GM12891 (cell line): Measurements from ENCODE around the gene MRPL40.

Experiments
- DNase-seq: peaks from one replicate; pipeline ENCODE4 v3.0.0; 2011; ENCODE audit warnings: low spot score; ENCODE audit not compliant: insufficient read length
- FAIRE-seq: peaks from 2 replicates; lab custom pipeline; 2011; peaks lifted over from hg19 to GRCh38; lab: Jason Lieb, UNC
- PAX5 ChIP-seq: IDR thresholded peaks from 2 replicates; pipeline ENCODE4 v1.6.1; 2011; ENCODE audit warnings: low read length, moderate library complexity, mild to moderate bottlenecking; ENCODE audit not compliant: insufficient read depth, severe bottlenecking
- POLR2A ChIP-seq: IDR thresholded peaks from 2 replicates; pipeline ENCODE4 v1.6.1; 2011; ENCODE audit warnings: low read depth, low read length, control low read depth
- POLR2AphosphoS5 ChIP-seq: IDR thresholded peaks from 2 replicates; pipeline ENCODE4 v1.6.1; 2011; ENCODE audit warnings: low read depth, low read length, control low read depth
- POU2F2 ChIP-seq: IDR thresholded peaks from 2 replicates; pipeline ENCODE4 v1.6.1; 2011; ENCODE audit warnings: low read depth, mild to moderate bottlenecking, control low read depth, low read length, moderate library complexity
- SPI1 ChIP-seq: IDR thresholded peaks from 2 replicates; pipeline ENCODE4 v1.6.1; 2011; ENCODE audit warnings: low read depth, low read length, control low read depth
- TAF1 ChIP-seq: IDR thresholded peaks from 2 replicates; pipeline ENCODE4 v1.6.1; 2011; ENCODE audit warnings: low read depth, low read length, control low read depth

Gene MRPL40

GRCh38 chr22:19460036-19460435 lies 27.7 kb downstream of the MRPL40 start:
- FAIRE-seq (no peak), DNase-seq (no peak)
- TF ChIP-seq POU2F2 (no peak), PAX5 (no peak), TAF1 (no peak), SPI1 (no peak), POLR2A (no peak), POLR2AphosphoS5 (no peak)

DNA sequence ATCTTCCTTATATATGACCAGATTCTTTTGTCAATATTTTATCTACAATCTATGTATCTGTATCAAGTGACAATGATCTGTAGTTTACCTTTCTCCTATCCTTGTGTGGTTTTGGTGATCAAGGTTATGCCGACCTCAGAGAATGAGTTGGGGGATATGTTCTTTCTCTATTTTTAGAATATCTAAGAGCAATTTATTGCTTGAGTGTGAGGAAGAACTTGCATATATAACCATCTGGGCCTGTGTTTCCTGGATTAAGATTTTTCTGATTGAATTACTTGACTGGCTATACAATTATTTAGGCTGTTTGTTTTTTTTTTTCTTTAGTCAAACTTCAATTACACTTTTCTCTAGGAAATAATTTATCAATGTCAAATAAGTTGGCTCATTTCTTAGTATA lies 29.2 kb downstream of the MRPL40 start:
- TF ChIP-seq POU2F2 (no peak), POLR2AphosphoS5 (no peak), PAX5 (no peak), TAF1 (no peak), POLR2A (no peak), SPI1 (no peak)
- DNase-seq (no peak), FAIRE-seq (no peak)

DNA sequence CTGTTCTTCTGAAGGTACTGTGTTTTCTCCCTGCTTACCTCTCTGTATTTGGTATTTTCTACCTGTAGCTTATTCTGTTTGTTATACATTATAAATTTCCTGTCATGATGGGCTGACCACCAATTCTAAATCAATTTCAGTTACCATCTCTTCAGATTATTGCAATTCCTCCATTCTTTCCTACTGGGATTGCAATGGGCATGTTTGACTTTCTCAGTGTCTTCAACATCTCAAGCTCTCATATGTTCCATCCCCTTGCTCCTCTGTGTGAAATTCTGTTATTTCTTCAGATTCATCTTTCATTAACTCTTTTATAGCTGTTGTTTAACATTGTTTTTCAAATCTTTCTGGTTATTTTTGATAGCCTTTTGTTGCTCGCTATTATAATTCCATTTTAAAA lies 30.7 kb downstream of the MRPL40 start:
- TF ChIP-seq TAF1 (no peak), SPI1 (no peak), PAX5 (no peak)
- FAIRE-seq (no peak), DNase-seq (no peak)

GRCh38 chr22:19463491-19464469 lies 31.4 kb downstream of the MRPL40 start:
- no peak for TF ChIP-seq POU2F2
- no peak for TF ChIP-seq POLR2A
- no peak for TF ChIP-seq TAF1
- no peak for TF ChIP-seq POLR2AphosphoS5
- TF ChIP-seq PAX5: no peak
- no peak for TF ChIP-seq SPI1
- FAIRE-seq (no peak), DNase-seq (no peak)

- FAIRE-seq: no peak
- TF ChIP-seq POU2F2 (no peak), POLR2A (no peak), PAX5 (no peak), SPI1 (no peak), POLR2AphosphoS5 (no peak), TAF1 (no peak)
- DNase-seq: no peak
Observed at GRCh38 chr22:19464546-19464945, 32.2 kb downstream of the MRPL40 start.

DNA sequence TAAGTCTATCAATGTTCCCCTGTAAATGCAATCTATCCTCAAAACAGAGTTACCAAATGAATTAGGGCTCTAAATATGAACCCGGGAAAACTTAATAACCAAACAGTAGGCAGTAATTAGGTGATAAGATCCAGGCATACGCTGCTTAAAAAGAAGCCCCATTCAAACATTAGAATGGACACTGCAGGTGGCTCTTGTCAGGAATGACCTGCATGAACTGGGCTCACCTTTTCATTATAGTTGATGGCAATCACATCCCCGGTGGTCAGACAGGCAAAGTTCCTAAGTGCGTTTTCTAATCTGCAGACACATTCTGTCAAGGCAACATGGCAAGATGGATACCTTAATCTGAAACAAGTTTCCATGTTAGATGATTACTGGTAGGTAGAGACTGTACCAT lies 32.6 kb downstream of the MRPL40 start:
- no peak for DNase-seq
- FAIRE-seq: no peak
- TF ChIP-seq TAF1: no peak
- TF ChIP-seq POLR2AphosphoS5: no peak
- TF ChIP-seq PAX5: no peak
- no peak for TF ChIP-seq POU2F2
- TF ChIP-seq SPI1: no peak
- TF ChIP-seq POLR2A: no peak

GRCh38 chr22:19466126-19466716 lies 33.9 kb downstream of the MRPL40 start:
- FAIRE-seq (no peak), DNase-seq (no peak)

DNA sequence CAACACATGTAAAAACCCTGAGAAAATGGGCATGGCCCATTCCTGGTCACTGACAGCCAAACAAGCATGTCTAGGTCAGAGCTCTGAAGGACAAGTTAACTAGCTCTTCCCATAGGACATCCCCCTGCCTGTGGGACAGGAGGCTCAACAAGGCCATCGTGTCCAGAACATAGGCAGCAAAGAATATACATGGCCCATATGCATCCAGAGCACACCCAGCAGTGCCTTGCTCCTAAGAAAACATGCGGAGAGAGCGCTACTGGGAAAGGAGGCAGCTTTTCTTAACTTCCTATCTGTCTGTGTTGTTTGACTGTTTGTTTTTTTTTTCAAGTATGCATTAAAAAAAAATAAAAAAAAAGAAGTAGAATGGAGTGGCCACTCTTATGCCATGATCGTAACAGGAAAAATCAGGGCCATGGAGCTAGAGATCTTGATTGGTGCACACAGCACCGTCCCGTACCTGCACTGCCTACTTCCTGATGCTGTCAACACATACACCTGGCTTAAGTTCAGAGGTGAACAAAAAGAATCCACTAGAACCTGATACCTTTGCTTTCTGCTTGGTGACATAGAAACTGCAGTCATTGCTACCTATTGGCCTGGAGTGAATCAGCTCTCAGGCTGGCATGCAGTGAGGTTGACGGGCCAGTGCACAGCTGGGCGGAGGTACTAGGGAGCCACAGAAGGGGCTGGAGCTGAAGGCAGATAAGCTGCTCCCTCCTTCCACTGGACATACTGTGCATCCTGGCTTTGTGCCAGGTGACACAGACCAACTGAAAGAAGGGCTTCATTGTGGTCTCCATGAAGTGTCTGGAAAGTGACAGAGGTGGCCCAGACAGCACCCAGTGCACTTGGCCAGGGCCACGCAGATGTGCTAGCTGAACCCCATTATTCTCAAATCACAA lies 34.8 kb downstream of the MRPL40 start:
- DNase-seq: no peak
- no peak for TF ChIP-seq SPI1
- TF ChIP-seq PAX5: no peak
- TF ChIP-seq POLR2AphosphoS5: no peak
- TF ChIP-seq POU2F2: no peak
- no peak for TF ChIP-seq POLR2A
- TF ChIP-seq TAF1: no peak
- FAIRE-seq: no peak

More at GRCh38 chr22:19466126-19466716, 33.9 kb downstream of the MRPL40 start:
- TF ChIP-seq POLR2AphosphoS5 (no peak), TAF1 (no peak), POU2F2 (no peak)

- FAIRE-seq (no peak), DNase-seq (no peak)
- no peak for TF ChIP-seq PAX5
- no peak for TF ChIP-seq SPI1
- no peak for TF ChIP-seq POLR2AphosphoS5
- TF ChIP-seq POLR2A: no peak
- TF ChIP-seq POU2F2: no peak
- TF ChIP-seq TAF1: no peak
Observed at GRCh38 chr22:19467912-19468311, 35.6 kb downstream of the MRPL40 start.

- FAIRE-seq: no peak
- TF ChIP-seq POLR2AphosphoS5 (no peak), PAX5 (no peak), SPI1 (no peak), POLR2A (no peak), POU2F2 (no peak), TAF1 (no peak)
- no peak for DNase-seq
Observed at GRCh38 chr22:19469421-19469820, 37.1 kb downstream of the MRPL40 start.
